ENCODE results near the gene ZDHHC9.
A peak's percentile ranks its signal among the peaks of the same experiment; 100 is the strongest.

ZDHHC9 gene

DNA sequence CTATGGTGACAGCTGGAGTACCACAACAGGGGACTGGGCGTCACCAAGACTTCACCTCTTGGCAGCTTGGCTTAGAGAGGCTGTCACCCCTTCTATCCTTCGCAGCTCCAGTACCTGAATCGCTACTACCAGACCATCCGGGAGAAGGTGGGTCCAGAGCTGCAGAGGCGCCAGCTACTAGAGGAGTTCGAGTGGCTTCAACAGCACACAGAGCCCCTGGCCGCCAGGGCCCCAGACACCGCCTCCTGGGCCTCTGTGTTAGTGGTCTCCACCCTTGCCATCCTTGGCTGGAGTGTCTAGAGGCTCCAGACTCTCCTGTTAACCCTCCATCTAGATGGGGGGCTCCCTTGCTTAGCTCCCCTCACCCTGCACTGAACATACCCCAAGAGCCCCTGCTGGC lies 75.5 kb downstream of the ZDHHC9 start:
- no peak overlapping the region for H2AFZ ChIP-seq (ENCODE audit: low read depth, low read length, severe bottlenecking)
- no peaks in the 10 kb centered on the region for H3K9me2 ChIP-seq (replicated peaks; ENCODE audit: insufficient read depth, low read length)
- H3K9ac ChIP-seq (ENCODE audit: low read length): peak overlapping the region; percentile 56
- H3K9me3 ChIP-seq (ENCODE audit: insufficient read depth, low read length): no peaks in the 10 kb centered on the region
- H4K20me1 ChIP-seq (ENCODE audit: low read depth, low read length): no peaks in the 10 kb centered on the region
- H3K36me3 ChIP-seq (ENCODE audit: low read length): no peaks in the 10 kb centered on the region
- peak overlapping the region; percentile 95 for H3K27ac ChIP-seq (ENCODE audit: low read depth, low read length)
- H3K4me2 ChIP-seq (ENCODE audit: low read depth, low read length, poor library complexity, severe bottlenecking): no peak overlapping the region
- no peak overlapping the region for H3K4me3 ChIP-seq (ENCODE audit: insufficient read depth, low read length, poor library complexity, severe bottlenecking)
- TF ChIP-seq EZH2phosphoT487 (conservative IDR thresholded peaks at IDR 0.05; ENCODE audit: low read length) (no peak), CTCF (IDR thresholded peaks at IDR 0.05; ENCODE audit: insufficient read depth, low read length, poor library complexity, severe bottlenecking) (no peak)
- H3F3A ChIP-seq (ENCODE audit: insufficient read depth): peaks cover 13% of the 10 kb centered on the region; the same call in 1 of the 2 replicates
- no peaks in the 10 kb centered on the region for H3K27me3 ChIP-seq (ENCODE audit: low read length)
- no peaks in the 10 kb centered on the region for H3K79me2 ChIP-seq (ENCODE audit: insufficient read depth, low read length)

- Histone ChIP-seq H4K20me1 (ENCODE audit: low read depth, low read length) (no peaks in the 10 kb centered on the region), H2AFZ (ENCODE audit: low read depth, low read length, severe bottlenecking) (no peak overlapping the region), H3F3A (ENCODE audit: insufficient read depth) (no peaks in the 10 kb centered on the region), H3K9me2 (replicated peaks; ENCODE audit: insufficient read depth, low read length) (no peaks in the 10 kb centered on the region), H3K27ac (ENCODE audit: low read depth, low read length) (no peak overlapping the region), H3K36me3 (ENCODE audit: low read length) (no peaks in the 10 kb centered on the region), H3K79me2 (ENCODE audit: insufficient read depth, low read length) (no peaks in the 10 kb centered on the region), H3K27me3 (ENCODE audit: low read length) (no peaks in the 10 kb centered on the region), H3K9ac (ENCODE audit: low read length) (no peak overlapping the region), H3K9me3 (ENCODE audit: insufficient read depth, low read length) (no peaks in the 10 kb centered on the region), H3K4me2 (ENCODE audit: low read depth, low read length, poor library complexity, severe bottlenecking) (no peak overlapping the region), H3K4me3 (ENCODE audit: insufficient read depth, low read length, poor library complexity, severe bottlenecking) (no peak overlapping the region)
- TF ChIP-seq EZH2phosphoT487 (conservative IDR thresholded peaks at IDR 0.05; ENCODE audit: low read length) (no peak), CTCF (IDR thresholded peaks at IDR 0.05; ENCODE audit: insufficient read depth, low read length, poor library complexity, severe bottlenecking) (no peak)
Observed at GRCh38 chrX:129763666-129764065, 80.0 kb downstream of the ZDHHC9 start.

DNA sequence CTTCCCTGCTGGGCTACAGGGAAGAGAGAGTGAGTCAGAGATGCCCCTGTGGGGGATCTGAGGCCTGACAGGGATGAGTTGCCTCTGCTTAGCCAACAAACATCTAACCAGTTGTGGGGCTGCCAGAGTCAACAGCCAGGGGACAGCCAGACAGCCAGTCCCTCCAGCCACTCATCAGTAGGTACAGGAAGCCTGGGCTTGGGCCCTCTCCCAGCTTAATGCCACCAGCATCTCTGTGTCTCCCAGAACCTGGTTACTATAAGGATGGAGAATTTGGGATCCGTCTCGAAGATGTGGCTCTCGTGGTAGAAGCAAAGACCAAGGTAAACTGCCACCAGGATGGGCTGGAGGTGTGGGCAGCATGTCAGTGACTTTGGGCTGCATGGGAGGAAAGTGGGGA lies 81.2 kb downstream of the ZDHHC9 start:
- H3K9me3 ChIP-seq (ENCODE audit: insufficient read depth, low read length): no peaks in the 10 kb centered on the region
- H2AFZ ChIP-seq (ENCODE audit: low read depth, low read length, severe bottlenecking): no peak overlapping the region
- H3K9ac ChIP-seq (ENCODE audit: low read length): no peak overlapping the region
- TF ChIP-seq CTCF (IDR thresholded peaks at IDR 0.05; ENCODE audit: insufficient read depth, low read length, poor library complexity, severe bottlenecking) (no peak), EZH2phosphoT487 (conservative IDR thresholded peaks at IDR 0.05; ENCODE audit: low read length) (no peak)
- H3K9me2 ChIP-seq (replicated peaks; ENCODE audit: insufficient read depth, low read length): no peaks in the 10 kb centered on the region
- H3F3A ChIP-seq (ENCODE audit: insufficient read depth): no peaks in the 10 kb centered on the region
- no peaks in the 10 kb centered on the region for H3K79me2 ChIP-seq (ENCODE audit: insufficient read depth, low read length)
- no peaks in the 10 kb centered on the region for H3K27me3 ChIP-seq (ENCODE audit: low read length)
- H3K27ac ChIP-seq (ENCODE audit: low read depth, low read length): no peak overlapping the region
- no peak overlapping the region for H3K4me2 ChIP-seq (ENCODE audit: low read depth, low read length, poor library complexity, severe bottlenecking)
- no peaks in the 10 kb centered on the region for H4K20me1 ChIP-seq (ENCODE audit: low read depth, low read length)
- no peaks in the 10 kb centered on the region for H3K36me3 ChIP-seq (ENCODE audit: low read length)
- H3K4me3 ChIP-seq (ENCODE audit: insufficient read depth, low read length, poor library complexity, severe bottlenecking): no peak overlapping the region
